ENCODE results near the gene CHFR. TPM values are rescaled to one million over a fixed set of nuclear protein-coding genes. Genes with fewer than 3 reads are reported as not detected.
"Not testable (repeated sequence)": the region's sequence is repeated elsewhere in the genome, so short reads cannot be mapped to it uniquely, and the experiment has no call there.

CHFR gene
- total RNA-seq, 4 donors from 2014 or later = 27.2 to 34.7 (median 30.6) TPM

DNA sequence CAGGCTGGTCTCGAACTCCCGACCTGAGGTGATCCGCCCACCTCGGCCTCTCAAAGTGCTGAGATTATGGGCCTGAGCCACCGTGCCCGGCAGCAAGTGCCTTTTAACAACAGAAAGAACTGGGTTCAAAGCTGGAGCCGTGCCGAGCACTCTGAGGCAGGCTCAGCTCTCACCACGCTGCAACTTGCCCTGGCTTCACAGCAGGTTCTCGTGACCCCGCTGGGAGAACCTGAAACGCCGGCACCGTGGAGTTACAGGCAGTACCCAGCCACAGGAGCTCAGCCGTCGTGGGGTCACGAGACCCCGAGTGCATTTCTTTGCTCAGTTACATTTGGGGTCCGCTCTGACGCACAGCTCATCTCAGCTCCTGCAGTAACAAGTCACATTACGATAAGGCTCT is 73.2 kb downstream of the CHFR start:
- 96 to 98% methylated on average over 21 of the region's 21 CpGs for WGBS, 2 donors
- intact Hi-C loops (cut with DNase I; ENCODE audit: low total_unique reads) = no loop called here
- H3K4me3 ChIP-seq (ENCODE audit: low read depth, poor library complexity, severe bottlenecking) = no peak overlapping the region
- TF ChIP-seq, protein P1, sequence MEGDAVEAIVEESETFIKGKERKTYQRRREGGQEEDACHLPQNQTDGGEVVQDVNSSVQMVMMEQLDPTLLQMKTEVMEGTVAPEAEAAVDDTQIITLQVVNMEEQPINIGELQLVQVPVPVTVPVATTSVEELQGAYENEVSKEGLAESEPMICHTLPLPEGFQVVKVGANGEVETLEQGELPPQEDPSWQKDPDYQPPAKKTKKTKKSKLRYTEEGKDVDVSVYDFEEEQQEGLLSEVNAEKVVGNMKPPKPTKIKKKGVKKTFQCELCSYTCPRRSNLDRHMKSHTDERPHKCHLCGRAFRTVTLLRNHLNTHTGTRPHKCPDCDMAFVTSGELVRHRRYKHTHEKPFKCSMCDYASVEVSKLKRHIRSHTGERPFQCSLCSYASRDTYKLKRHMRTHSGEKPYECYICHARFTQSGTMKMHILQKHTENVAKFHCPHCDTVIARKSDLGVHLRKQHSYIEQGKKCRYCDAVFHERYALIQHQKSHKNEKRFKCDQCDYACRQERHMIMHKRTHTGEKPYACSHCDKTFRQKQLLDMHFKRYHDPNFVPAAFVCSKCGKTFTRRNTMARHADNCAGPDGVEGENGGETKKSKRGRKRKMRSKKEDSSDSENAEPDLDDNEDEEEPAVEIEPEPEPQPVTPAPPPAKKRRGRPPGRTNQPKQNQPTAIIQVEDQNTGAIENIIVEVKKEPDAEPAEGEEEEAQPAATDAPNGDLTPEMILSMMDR (IDR thresholded peaks at IDR 0.05) = no peak
- no peak for TF ChIP-seq POLR2A (IDR thresholded peaks at IDR 0.05)
- DNase-seq (ENCODE audit: low spot score in 2 of 2) = no peak

DNA sequence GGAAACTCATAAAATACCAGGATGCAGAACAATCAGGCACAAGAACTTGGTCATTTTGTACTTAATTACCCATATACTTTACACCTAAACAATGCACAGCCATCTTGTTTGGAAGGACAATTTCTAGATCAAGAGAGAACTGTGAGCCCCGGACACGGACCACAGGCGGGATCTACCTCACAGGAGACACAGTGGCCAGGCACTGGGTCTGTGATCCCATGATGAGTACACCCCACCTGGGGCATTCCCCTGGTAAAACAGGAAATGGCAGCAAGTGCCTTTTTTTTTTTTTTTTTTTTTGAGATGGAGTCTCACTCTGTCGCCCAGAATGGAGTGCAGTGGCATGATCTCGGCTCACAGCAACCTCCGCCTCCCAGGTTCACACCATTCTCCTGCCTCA is 74.0 kb downstream of the CHFR start:
- intact Hi-C loops (cut with DNase I; ENCODE audit: low total_unique reads) = no loop called here

DNA sequence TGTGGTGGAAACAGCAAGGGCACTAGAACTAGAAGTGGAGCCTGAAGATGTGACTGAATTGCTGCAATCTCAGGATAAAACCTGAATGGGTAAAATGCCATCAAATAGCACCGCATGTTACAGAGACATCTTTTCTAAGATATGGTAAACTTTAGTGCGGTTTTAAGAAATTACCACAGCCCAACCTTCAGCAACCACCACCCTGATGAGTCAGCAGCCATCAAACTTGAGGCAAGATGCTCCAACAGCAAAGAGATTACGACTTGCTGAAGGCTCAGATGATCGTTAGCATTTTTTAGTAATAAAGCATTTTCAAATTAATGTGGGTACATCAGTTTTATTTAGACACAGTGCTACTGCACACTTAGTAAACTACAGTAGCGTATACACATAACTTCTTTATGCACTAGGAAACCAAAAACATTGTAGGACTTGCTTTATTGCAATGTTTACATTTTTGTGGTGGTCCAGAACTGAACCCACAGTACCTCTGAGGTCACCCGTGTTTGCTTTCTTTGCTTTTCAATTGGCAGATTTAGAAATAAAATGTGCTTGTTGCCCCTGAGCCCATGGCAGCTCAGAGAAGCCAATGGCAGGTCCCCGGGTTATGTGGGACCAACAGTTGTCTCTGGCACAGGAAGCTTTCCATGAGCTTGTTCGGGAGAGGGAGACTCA is 74.6 kb downstream of the CHFR start:
- whole genome bisulfite sequencing, 2 donors = 87 to 88% methylated on average over 8 of the region's 8 CpGs
- TF ChIP-seq, protein P1 (IDR thresholded peaks at IDR 0.05) = no peak
- no peak for TF ChIP-seq POLR2A (IDR thresholded peaks at IDR 0.05)
- intact Hi-C loops (cut with DNase I; ENCODE audit: low total_unique reads) = no loop called here
- no peak for DNase-seq (ENCODE audit: low spot score in 2 of 2)
- no peak overlapping the region for H3K4me3 ChIP-seq (ENCODE audit: low read depth, poor library complexity, severe bottlenecking)

More for the DNA sequence above, 74.0 kb downstream of the CHFR start:
- TF ChIP-seq, protein P1 (IDR thresholded peaks at IDR 0.05) = no peak
- WGBS, 2 donors = 95 to 96% methylated on average over 6 of the region's 6 CpGs
- no peak for DNase-seq (ENCODE audit: low spot score in 2 of 2)
- H3K4me3 ChIP-seq (ENCODE audit: low read depth, poor library complexity, severe bottlenecking) = no peak overlapping the region

DNA sequence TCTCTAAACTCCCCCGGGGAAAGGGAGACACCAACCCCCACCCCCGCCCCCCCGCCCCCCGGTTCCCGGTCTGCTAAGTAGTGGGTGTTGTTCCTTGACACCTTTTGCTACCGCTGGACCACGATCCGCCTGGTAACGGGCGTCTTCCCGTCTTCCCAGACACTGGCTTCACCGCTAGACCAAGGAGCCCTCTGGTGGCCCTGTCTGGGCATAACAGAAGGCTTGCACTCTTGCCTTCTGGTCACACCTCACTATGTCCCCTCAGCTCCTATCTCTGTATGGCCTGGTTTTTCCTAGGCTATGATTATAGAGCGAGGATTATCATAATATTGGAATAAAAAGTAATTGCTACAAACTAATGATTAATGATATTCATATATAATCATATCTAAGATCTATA is 78.0 kb downstream of the CHFR start:
- DNase-seq (ENCODE audit: low spot score in 2 of 2); H3K4me3 ChIP-seq (ENCODE audit: low read depth, poor library complexity, severe bottlenecking); intact Hi-C loops (cut with DNase I; ENCODE audit: low total_unique reads): not testable (repeated sequence)
- 62 to 77% methylated on average over 10 to 13 of the region's 13 CpGs for WGBS, 2 donors

DNA sequence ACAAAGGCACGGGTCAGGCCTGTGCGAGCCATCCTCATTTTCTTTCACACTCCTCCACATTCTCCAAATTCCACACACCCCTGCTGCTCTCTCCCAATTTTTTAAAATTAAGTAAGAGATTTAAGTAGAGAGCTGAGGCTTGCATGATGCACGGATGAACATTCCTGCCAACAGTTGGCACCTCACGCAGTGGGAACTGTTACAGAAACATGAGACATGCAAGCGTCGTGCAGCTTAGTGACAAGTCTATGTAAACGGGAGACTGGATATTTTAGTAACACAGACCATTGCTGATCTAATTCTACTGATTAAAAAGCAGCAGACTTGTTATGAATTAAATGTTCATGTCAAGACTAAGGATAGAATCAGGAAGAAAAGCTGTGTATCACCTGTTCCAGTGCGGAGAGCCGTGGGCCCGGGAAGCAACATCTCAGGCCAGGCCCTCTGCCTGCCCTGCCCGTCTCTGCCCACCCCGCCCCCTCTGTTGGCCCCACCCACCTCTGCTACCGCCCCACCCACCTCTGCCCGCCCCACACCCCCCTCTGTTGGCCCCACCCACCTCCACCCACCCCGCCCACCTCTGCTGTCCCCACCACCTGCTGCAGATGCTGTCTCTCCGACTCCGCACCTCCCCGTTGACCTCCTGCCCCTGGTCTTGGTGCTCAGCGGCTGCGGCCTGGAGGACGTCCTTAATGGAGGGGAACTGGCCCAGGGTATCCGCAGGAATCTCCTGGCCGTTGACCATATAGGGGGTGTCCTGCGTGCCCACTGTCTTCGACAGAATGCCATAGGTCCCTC is 79.9 kb downstream of the CHFR start:
- TF ChIP-seq, protein P1 (IDR thresholded peaks at IDR 0.05) = no peak
- TF ChIP-seq POLR2A (IDR thresholded peaks at IDR 0.05) = no peak
- 79% methylated on average over 23 to 25 of the region's 25 CpGs for WGBS, 2 donors
- intact Hi-C loops (cut with DNase I; ENCODE audit: low total_unique reads) = no loop called here
- no peak overlapping the region for H3K4me3 ChIP-seq (ENCODE audit: low read depth, poor library complexity, severe bottlenecking)
- no peak for DNase-seq (ENCODE audit: low spot score in 2 of 2)

DNA sequence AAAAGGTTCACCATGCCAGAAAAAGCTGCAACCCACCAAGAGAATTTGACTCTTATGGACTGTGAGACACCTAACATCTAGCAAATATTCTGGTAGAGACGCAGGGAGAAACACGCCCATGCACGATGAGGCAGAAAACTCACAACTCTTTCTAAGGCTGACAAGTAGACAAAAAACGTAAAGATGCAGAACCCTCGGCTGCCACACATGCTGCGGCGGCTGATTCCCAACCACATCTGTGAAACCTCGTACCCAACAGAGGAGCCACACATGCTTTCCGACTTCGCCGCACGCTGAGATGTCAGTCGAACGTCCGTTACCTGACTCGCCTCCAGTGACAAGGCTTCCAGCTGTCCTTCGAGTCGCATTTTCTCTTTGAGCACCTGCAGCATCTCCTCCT is 80.5 kb downstream of the CHFR start:
- TF ChIP-seq, protein P1 (IDR thresholded peaks at IDR 0.05) = no peak
- 88 to 89% methylated on average over 18 of the region's 18 CpGs for WGBS, 2 donors

More for the DNA sequence above, 80.5 kb downstream of the CHFR start:
- intact Hi-C loops (cut with DNase I; ENCODE audit: low total_unique reads) = no loop called here
- H3K4me3 ChIP-seq (ENCODE audit: low read depth, poor library complexity, severe bottlenecking) = no peak overlapping the region
- no peak for DNase-seq (ENCODE audit: low spot score in 2 of 2)

Measured in lower leg skin (tissue), 4 donors.